HepG2 (cell line): ENCODE results near the gene RPRD2. TPM values are rescaled to one million over a fixed set of nuclear protein-coding genes. Genes with fewer than 3 reads are reported as not detected.
A peak's percentile ranks its signal among the peaks of the same experiment; 100 is the strongest.

Experiments used
- BORCS8-MEF2B ChIP-seq: sonication (generic); formaldehyde crosslinking; IDR thresholded peaks from 2 replicates; pipeline ENCODE4 v1.8.0; 2022; ENCODE audit warnings: mild to moderate bottlenecking, missing genetic modification reagents
- CBX5 ChIP-seq: sonication (generic); formaldehyde crosslinking; IDR thresholded peaks from 2 replicates; pipeline ENCODE4 v1.4.0; 2020; ENCODE audit warnings: missing genetic modification reagents, borderline replicate concordance
- GATA4 ChIP-seq: sonication (generic); IDR thresholded peaks from 2 replicates; pipeline ENCODE4 v1.6.1; 2016; ENCODE audit warnings: antibody characterized with exemption, low read depth, borderline replicate concordance
- HOXA3 ChIP-seq: sonication (generic); formaldehyde crosslinking; IDR thresholded peaks from 2 replicates; pipeline ENCODE4 v1.5.0; 2020; ENCODE audit warnings: missing genetic modification reagents
- PHB2 ChIP-seq: fragments of 450-650 bp; IDR thresholded peaks from 2 replicates; pipeline ENCODE4 v1.6.1; 2018; ENCODE audit not compliant: partially characterized antibody
- PHF8 ChIP-seq: sonication (generic); formaldehyde crosslinking; IDR thresholded peaks from 2 replicates; pipeline ENCODE4 v1.5.0; 2020; ENCODE audit warnings: missing genetic modification reagents
- RARA ChIP-seq: IDR thresholded peaks from 2 replicates; pipeline ENCODE4 v1.6.1; 2016; ENCODE audit warnings: missing genetic modification reagents, missing compliant biosample characterization
- SMAD1 ChIP-seq: sonication (generic); formaldehyde crosslinking; IDR thresholded peaks from 2 replicates; pipeline ENCODE4 v1.4.0; 2020; ENCODE audit warnings: missing genetic modification reagents, low read depth, mild to moderate bottlenecking, borderline replicate concordance
- SNRNP70 ChIP-seq: fragments of 200-400 bp; formaldehyde crosslinking; IDR thresholded peaks from 2 replicates; pipeline ENCODE4 v1.6.1; 2017; ENCODE audit warnings: mild to moderate bottlenecking, low read depth, low read length, moderate library complexity
- TMF1 ChIP-seq: sonication (generic); formaldehyde crosslinking; IDR thresholded peaks from 2 replicates; pipeline ENCODE4 v1.8.1; 2022; ENCODE audit warnings: low read depth, missing genetic modification reagents
- ZNF136 ChIP-seq: sonication (generic); formaldehyde crosslinking; IDR thresholded peaks from 2 replicates; pipeline ENCODE4 v1.8.1; 2022; ENCODE audit warnings: low read depth, mild to moderate bottlenecking, moderate library complexity, missing genetic modification reagents
- ZNF768 ChIP-seq: sonication (generic); formaldehyde crosslinking; IDR thresholded peaks from 2 replicates; pipeline ENCODE4 v1.4.0; 2020; ENCODE audit warnings: missing genetic modification reagents
- ZNF773 ChIP-seq: sonication (generic); formaldehyde crosslinking; IDR thresholded peaks from 2 replicates; pipeline ENCODE4 v1.4.0; 2020; ENCODE audit warnings: missing genetic modification reagents, borderline replicate concordance
- ZNF879 ChIP-seq: sonication (generic); formaldehyde crosslinking; IDR thresholded peaks from 2 replicates; pipeline ENCODE4 v1.8.1; 2023; ENCODE audit warnings: missing genetic modification reagents
- polyA plus RNA-seq, 8 experiments: library from polyadenylated mRNA; depleted of rRNA in 3 of 8; stranded (reverse) in 7 of 8; unstranded in 1 of 8; fragments of >200 nt; fragmentation: Illumina TruSeq in 4 of 8; extraction: Trizol in 4 of 8; gene quantifications; 2 replicates each; pipeline versions ENCODE4 v1.2.1 to v1.2.3, GENCODE V29; 2011 to 2016; ENCODE audit warnings: low read depth in 4 of 8, missing spikeins in 1 of 8, mixed read lengths in 1 of 8; ENCODE audit not compliant: insufficient read depth in 1 of 8
- total RNA-seq, 5 experiments: library from RNA; depleted of rRNA; stranded (reverse); fragments of >200 nt; fragmentation: Illumina TruSeq; extraction: Trizol; gene quantifications; 2 replicates each; pipeline ENCODE4 v1.2.3, GENCODE V29; 2016; ENCODE audit warnings: low read depth in 1 of 5
- TF ChIP-seq, protein P1 (sequence below): sonication (generic); formaldehyde crosslinking; IDR thresholded peaks from 2 replicates; pipeline ENCODE4 v1.9.0; 2021; ENCODE audit warnings: mild to moderate bottlenecking, missing genetic modification reagents
- TF ChIP-seq, protein P2 (sequence below): IDR thresholded peaks from 2 replicates; pipeline ENCODE4 v1.6.1; 2018; ENCODE audit warnings: missing genetic modification reagents, mild to moderate bottlenecking, missing compliant biosample characterization
- TF ChIP-seq, protein P3 (sequence below): sonication (generic); formaldehyde crosslinking; IDR thresholded peaks from 2 replicates; pipeline ENCODE4 v1.8.0; 2022; ENCODE audit warnings: missing genetic modification reagents, mild to moderate bottlenecking, moderate library complexity, borderline replicate concordance
- TF ChIP-seq, protein P4 (sequence below): sonication (generic); formaldehyde crosslinking; IDR thresholded peaks from 2 replicates; pipeline ENCODE4 v1.4.0; 2020; ENCODE audit warnings: missing genetic modification reagents

The RPRD2 gene
- total and polyA plus RNA-seq, 2 of the 13 experiments (the other 11 are each of a cell fraction or from before 2014, with no cell fraction given) = 8.0 to 8.9 TPM

DNA sequence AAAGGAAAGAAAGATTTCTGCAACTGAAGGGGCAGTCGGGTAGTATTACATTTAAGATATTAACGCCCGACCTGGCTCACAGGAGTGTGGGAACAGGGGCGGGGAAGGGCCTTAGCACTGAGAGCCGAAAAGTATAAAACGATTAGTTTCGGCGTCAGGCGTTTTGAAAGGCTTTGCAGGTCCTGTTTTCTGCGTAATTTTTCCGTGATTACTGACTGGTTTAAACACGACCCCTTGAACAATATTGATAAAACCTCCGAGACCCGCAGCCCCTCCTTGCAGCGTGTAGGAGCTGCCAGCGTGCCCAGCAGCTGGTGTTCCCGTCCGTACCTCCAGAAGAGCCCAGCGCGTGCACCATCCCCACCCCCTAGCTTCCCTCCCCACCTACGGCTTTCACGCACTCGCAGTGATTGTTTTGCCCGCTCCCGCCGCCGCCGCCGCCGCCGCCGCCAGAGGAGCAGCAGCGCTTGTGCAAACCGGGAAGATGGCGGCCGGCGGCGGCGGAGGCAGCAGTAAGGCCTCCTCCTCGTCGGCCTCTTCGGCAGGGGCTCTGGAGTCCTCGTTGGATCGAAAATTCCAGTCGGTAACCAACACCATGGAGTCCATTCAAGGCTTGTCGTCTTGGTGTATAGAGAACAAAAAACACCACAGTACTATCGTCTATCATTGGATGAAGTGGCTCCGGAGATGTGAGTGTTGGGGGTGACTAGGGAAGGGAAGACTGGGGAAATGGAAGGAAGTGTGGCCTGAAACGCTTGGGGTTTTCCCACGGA, 470 bp downstream of the RPRD2 start (continued):
- TF ChIP-seq, protein P1, sequence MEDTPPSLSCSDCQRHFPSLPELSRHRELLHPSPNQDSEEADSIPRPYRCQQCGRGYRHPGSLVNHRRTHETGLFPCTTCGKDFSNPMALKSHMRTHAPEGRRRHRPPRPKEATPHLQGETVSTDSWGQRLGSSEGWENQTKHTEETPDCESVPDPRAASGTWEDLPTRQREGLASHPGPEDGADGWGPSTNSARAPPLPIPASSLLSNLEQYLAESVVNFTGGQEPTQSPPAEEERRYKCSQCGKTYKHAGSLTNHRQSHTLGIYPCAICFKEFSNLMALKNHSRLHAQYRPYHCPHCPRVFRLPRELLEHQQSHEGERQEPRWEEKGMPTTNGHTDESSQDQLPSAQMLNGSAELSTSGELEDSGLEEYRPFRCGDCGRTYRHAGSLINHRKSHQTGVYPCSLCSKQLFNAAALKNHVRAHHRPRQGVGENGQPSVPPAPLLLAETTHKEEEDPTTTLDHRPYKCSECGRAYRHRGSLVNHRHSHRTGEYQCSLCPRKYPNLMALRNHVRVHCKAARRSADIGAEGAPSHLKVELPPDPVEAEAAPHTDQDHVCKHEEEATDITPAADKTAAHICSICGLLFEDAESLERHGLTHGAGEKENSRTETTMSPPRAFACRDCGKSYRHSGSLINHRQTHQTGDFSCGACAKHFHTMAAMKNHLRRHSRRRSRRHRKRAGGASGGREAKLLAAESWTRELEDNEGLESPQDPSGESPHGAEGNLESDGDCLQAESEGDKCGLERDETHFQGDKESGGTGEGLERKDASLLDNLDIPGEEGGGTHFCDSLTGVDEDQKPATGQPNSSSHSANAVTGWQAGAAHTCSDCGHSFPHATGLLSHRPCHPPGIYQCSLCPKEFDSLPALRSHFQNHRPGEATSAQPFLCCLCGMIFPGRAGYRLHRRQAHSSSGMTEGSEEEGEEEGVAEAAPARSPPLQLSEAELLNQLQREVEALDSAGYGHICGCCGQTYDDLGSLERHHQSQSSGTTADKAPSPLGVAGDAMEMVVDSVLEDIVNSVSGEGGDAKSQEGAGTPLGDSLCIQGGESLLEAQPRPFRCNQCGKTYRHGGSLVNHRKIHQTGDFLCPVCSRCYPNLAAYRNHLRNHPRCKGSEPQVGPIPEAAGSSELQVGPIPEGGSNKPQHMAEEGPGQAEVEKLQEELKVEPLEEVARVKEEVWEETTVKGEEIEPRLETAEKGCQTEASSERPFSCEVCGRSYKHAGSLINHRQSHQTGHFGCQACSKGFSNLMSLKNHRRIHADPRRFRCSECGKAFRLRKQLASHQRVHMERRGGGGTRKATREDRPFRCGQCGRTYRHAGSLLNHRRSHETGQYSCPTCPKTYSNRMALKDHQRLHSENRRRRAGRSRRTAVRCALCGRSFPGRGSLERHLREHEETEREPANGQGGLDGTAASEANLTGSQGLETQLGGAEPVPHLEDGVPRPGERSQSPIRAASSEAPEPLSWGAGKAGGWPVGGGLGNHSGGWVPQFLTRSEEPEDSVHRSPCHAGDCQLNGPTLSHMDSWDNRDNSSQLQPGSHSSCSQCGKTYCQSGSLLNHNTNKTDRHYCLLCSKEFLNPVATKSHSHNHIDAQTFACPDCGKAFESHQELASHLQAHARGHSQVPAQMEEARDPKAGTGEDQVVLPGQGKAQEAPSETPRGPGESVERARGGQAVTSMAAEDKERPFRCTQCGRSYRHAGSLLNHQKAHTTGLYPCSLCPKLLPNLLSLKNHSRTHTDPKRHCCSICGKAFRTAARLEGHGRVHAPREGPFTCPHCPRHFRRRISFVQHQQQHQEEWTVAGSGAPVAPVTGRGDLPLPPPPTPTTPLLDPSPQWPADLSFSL (CRISPR knock-in tag) = peak; percentile 52; the same call in 1 of the 2 replicates
- 0 out of 2 replicates have a peak, but pooled peaks have one; percentile 45 for TF ChIP-seq ZNF879 (CRISPR knock-in tag)
- peak; percentile 55; the same call in 1 of the 2 replicates for TF ChIP-seq HOXA3 (CRISPR knock-in tag)
- TF ChIP-seq CBX5 (CRISPR knock-in tag) = no peak
- TF ChIP-seq, protein P2, sequence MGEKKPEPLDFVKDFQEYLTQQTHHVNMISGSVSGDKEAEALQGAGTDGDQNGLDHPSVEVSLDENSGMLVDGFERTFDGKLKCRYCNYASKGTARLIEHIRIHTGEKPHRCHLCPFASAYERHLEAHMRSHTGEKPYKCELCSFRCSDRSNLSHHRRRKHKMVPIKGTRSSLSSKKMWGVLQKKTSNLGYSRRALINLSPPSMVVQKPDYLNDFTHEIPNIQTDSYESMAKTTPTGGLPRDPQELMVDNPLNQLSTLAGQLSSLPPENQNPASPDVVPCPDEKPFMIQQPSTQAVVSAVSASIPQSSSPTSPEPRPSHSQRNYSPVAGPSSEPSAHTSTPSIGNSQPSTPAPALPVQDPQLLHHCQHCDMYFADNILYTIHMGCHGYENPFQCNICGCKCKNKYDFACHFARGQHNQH = peak; percentile 3; the same call in 1 of the 2 replicates
- no peak; the same call in 1 of the 2 replicates for TF ChIP-seq GATA4
- TF ChIP-seq BORCS8-MEF2B = no peak
- TF ChIP-seq, protein P3, sequence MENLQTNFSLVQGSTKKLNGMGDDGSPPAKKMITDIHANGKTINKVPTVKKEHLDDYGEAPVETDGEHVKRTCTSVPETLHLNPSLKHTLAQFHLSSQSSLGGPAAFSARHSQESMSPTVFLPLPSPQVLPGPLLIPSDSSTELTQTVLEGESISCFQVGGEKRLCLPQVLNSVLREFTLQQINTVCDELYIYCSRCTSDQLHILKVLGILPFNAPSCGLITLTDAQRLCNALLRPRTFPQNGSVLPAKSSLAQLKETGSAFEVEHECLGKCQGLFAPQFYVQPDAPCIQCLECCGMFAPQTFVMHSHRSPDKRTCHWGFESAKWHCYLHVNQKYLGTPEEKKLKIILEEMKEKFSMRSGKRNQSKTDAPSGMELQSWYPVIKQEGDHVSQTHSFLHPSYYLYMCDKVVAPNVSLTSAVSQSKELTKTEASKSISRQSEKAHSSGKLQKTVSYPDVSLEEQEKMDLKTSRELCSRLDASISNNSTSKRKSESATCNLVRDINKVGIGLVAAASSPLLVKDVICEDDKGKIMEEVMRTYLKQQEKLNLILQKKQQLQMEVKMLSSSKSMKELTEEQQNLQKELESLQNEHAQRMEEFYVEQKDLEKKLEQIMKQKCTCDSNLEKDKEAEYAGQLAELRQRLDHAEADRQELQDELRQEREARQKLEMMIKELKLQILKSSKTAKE (CRISPR knock-in tag) = no peak
- TF ChIP-seq RARA (CRISPR knock-in tag) = peak; percentile 22
- no peak for TF ChIP-seq TMF1 (CRISPR knock-in tag)
- no peak for TF ChIP-seq SMAD1
- peak; percentile 79 for TF ChIP-seq PHF8 (CRISPR knock-in tag)
- 0 out of 2 replicates have a peak, but pooled peaks have one; percentile 2 for TF ChIP-seq ZNF136 (CRISPR knock-in tag)
- TF ChIP-seq ZNF773 (CRISPR knock-in tag) = peak; percentile 40; the same call in 1 of the 2 replicates
- no peak for TF ChIP-seq PHB2
- TF ChIP-seq, protein P4, sequence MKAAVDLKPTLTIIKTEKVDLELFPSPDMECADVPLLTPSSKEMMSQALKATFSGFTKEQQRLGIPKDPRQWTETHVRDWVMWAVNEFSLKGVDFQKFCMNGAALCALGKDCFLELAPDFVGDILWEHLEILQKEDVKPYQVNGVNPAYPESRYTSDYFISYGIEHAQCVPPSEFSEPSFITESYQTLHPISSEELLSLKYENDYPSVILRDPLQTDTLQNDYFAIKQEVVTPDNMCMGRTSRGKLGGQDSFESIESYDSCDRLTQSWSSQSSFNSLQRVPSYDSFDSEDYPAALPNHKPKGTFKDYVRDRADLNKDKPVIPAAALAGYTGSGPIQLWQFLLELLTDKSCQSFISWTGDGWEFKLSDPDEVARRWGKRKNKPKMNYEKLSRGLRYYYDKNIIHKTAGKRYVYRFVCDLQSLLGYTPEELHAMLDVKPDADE (CRISPR knock-in tag) = peak; percentile 60; the same call in 1 of the 2 replicates
- no peak for TF ChIP-seq SNRNP70
- TF ChIP-seq ZNF768 (CRISPR knock-in tag) = peak; percentile 50; the same call in 1 of the 2 replicates
